HEK293 (cell line): ENCODE data around the gene KLF13.

Source experiments
- CTCF ChIA-PET: fragments of 350-600 bp; formaldehyde crosslinking; extraction: SDS; loops from one replicate; lab custom pipeline; 2021; ENCODE audit warnings: antibody characterized with exemption; lab: Yijun Ruan, JAX
- POLR2A ChIA-PET: fragments of 300-600 bp; formaldehyde crosslinking; extraction: SDS; loops from one replicate; lab custom pipeline; 2020; ENCODE audit warnings: antibody characterized with exemption, inconsistent platforms; lab: Yijun Ruan, JAX
- H3K27ac ChIP-seq: fragments of 200-500 bp; sonication (Bioruptor generic); 2 replicates; pipeline ENCODE4 v1.5.1; 2014; ENCODE audit warnings: low read depth, low read length, control low read depth, inconsistent platforms; ENCODE audit errors: extremely low read depth
- H3K36me3 ChIP-seq, 2 experiments: fragments of 200-500 bp in 1 of 2; sonication (Bioruptor generic) in 1 of 2; 1 replicate in 1 of 2; 2 replicates in 1 of 2; pipeline ENCODE4 v1.5.1; 2014 to 2017; ENCODE audit warnings: inconsistent platforms in 2 of 2, low read length in 2 of 2; ENCODE audit not compliant: control insufficient read depth in 2 of 2, insufficient read depth in 1 of 2
- H3K4me1 ChIP-seq: fragments of 200-500 bp; sonication (Bioruptor generic); 2 replicates; pipeline ENCODE4 v1.5.1; 2014; ENCODE audit warnings: mild to moderate bottlenecking, low read length, inconsistent platforms; ENCODE audit not compliant: control insufficient read depth, insufficient read depth
- H3K4me3 ChIP-seq: 2 replicates; pipeline ENCODE4 v1.5.1; 2011; ENCODE audit warnings: low read depth, mild to moderate bottlenecking, control low read depth, low read length, moderate library complexity
- H3K9me3 ChIP-seq: fragments of 200-500 bp; sonication (Bioruptor generic); 2 replicates; pipeline ENCODE4 v1.5.1; 2014; ENCODE audit warnings: low read depth, low read length, inconsistent platforms; ENCODE audit not compliant: control insufficient read depth, insufficient read depth
- EGR2 ChIP-seq: fragments of 450-650 bp; formaldehyde crosslinking; IDR thresholded peaks from 2 replicates; pipeline ENCODE4 v1.5.1; 2016; ENCODE audit warnings: low read depth, missing biosample characterization, missing genetic modification characterization
- GLI2 ChIP-seq: fragments of 450-650 bp; formaldehyde crosslinking; IDR thresholded peaks from 2 replicates; pipeline ENCODE4; 2017; ENCODE audit warnings: missing biosample characterization, missing genetic modification characterization, low read depth, borderline replicate concordance
- GLI4 ChIP-seq: fragments of 450-650 bp; formaldehyde crosslinking; IDR thresholded peaks from 2 replicates; pipeline ENCODE4 v1.5.1; 2016; ENCODE audit warnings: missing biosample characterization, missing genetic modification characterization
- IKZF3 ChIP-seq: fragments of 450-650 bp; IDR thresholded peaks from 2 replicates; pipeline ENCODE4 v1.5.0; 2018; ENCODE audit warnings: missing biosample characterization, mild to moderate bottlenecking, missing genetic modification characterization, moderate library complexity
- KLF10 ChIP-seq: fragments of 450-650 bp; IDR thresholded peaks from 2 replicates; pipeline ENCODE4 v1.5.1; 2018; ENCODE audit warnings: missing biosample characterization, mild to moderate bottlenecking, missing genetic modification characterization
- MEIS1 ChIP-seq: sonication (generic); formaldehyde crosslinking; IDR thresholded peaks from 2 replicates; pipeline ENCODE4 v1.8.1; 2022; ENCODE audit warnings: missing genetic modification reagents, mild to moderate bottlenecking, borderline replicate concordance
- YY1 ChIP-seq: fragments of 450-650 bp; formaldehyde crosslinking; IDR thresholded peaks from 2 replicates; pipeline ENCODE4 v1.5.1; 2018; ENCODE audit warnings: missing biosample characterization, missing genetic modification characterization
- ZBTB17 ChIP-seq: fragments of 450-650 bp; formaldehyde crosslinking; IDR thresholded peaks from 2 replicates; pipeline ENCODE4 v1.5.1; 2016; ENCODE audit warnings: missing biosample characterization, missing genetic modification characterization
- ZFHX2 ChIP-seq: fragments of 450-650 bp; formaldehyde crosslinking; conservative IDR thresholded peaks from 2 replicates; pipeline ENCODE4 v1.5.1; 2016; ENCODE audit warnings: missing biosample characterization, missing genetic modification characterization
- ZIC2 ChIP-seq: fragments of 450-650 bp; formaldehyde crosslinking; IDR thresholded peaks from 2 replicates; pipeline ENCODE4 v1.5.1; 2016; ENCODE audit warnings: missing biosample characterization, missing genetic modification characterization
- ZNF10 ChIP-seq: fragments of 450-650 bp; formaldehyde crosslinking; IDR thresholded peaks from 2 replicates; pipeline ENCODE4 v1.5.1; 2017; ENCODE audit warnings: missing biosample characterization, missing genetic modification characterization
- ZNF112 ChIP-seq: fragments of 450-650 bp; formaldehyde crosslinking; IDR thresholded peaks from 2 replicates; pipeline ENCODE4 v1.5.0; 2017; ENCODE audit warnings: missing biosample characterization, missing genetic modification characterization
- ZNF19 ChIP-seq: fragments of 450-650 bp; formaldehyde crosslinking; IDR thresholded peaks from 2 replicates; pipeline ENCODE4; 2016; ENCODE audit warnings: missing biosample characterization, missing genetic modification characterization, low read depth
- ZNF302 ChIP-seq: fragments of 450-650 bp; formaldehyde crosslinking; IDR thresholded peaks from 2 replicates; pipeline ENCODE4 v1.5.1; 2016; ENCODE audit warnings: missing biosample characterization, missing genetic modification characterization, low read depth
- ZNF350 ChIP-seq: fragments of 450-650 bp; formaldehyde crosslinking; IDR thresholded peaks from 2 replicates; pipeline ENCODE4 v1.5.0; 2017; ENCODE audit warnings: missing biosample characterization, mild to moderate bottlenecking, missing genetic modification characterization
- ZNF404 ChIP-seq: fragments of 450-650 bp; formaldehyde crosslinking; IDR thresholded peaks from 2 replicates; pipeline ENCODE4 v1.5.1; 2017; ENCODE audit warnings: missing biosample characterization, missing genetic modification characterization
- ZNF501 ChIP-seq: fragments of 450-650 bp; formaldehyde crosslinking; IDR thresholded peaks from 2 replicates; pipeline ENCODE4 v1.5.1; 2016; ENCODE audit warnings: missing biosample characterization, missing genetic modification characterization
- ZNF610 ChIP-seq: fragments of 450-650 bp; formaldehyde crosslinking; IDR thresholded peaks from 2 replicates; pipeline ENCODE4 v1.5.1; 2016; ENCODE audit warnings: missing biosample characterization, missing genetic modification characterization, borderline replicate concordance
- ZNF837 ChIP-seq: fragments of 450-650 bp; formaldehyde crosslinking; IDR thresholded peaks from 2 replicates; pipeline ENCODE4 v1.5.1; 2016; ENCODE audit warnings: missing biosample characterization, missing genetic modification characterization
- ZSCAN23 ChIP-seq: fragments of 450-650 bp; formaldehyde crosslinking; IDR thresholded peaks from 2 replicates; pipeline ENCODE4 v1.5.1; 2016; ENCODE audit warnings: missing biosample characterization, missing genetic modification characterization
- TF ChIP-seq, protein P1 (sequence below): sonication (generic); formaldehyde crosslinking; IDR thresholded peaks from 2 replicates; pipeline ENCODE4 v1.8.1; 2022; ENCODE audit warnings: mild to moderate bottlenecking, moderate library complexity, missing genetic modification reagents
- TF ChIP-seq, protein P2 (sequence below): fragments of 450-650 bp; formaldehyde crosslinking; IDR thresholded peaks from 2 replicates; pipeline ENCODE4 v1.5.1; 2016; ENCODE audit warnings: missing biosample characterization, missing genetic modification characterization
- TF ChIP-seq, protein P3 (sequence below): IDR thresholded peaks from 2 replicates; pipeline ENCODE4 v1.6.1; 2011; ENCODE audit warnings: mild to moderate bottlenecking, low read depth, low read length, borderline replicate concordance
- TF ChIP-seq, protein P4 (sequence below): fragments of 450-650 bp; formaldehyde crosslinking; IDR thresholded peaks from 2 replicates; pipeline ENCODE4 v1.5.1; 2016; ENCODE audit warnings: missing biosample characterization, missing genetic modification characterization
- TF ChIP-seq, protein P5 (sequence below): fragments of 450-650 bp; IDR thresholded peaks from 2 replicates; pipeline ENCODE4 v1.5.1; 2018; ENCODE audit warnings: missing biosample characterization, missing genetic modification characterization

The KLF13 gene

DNA sequence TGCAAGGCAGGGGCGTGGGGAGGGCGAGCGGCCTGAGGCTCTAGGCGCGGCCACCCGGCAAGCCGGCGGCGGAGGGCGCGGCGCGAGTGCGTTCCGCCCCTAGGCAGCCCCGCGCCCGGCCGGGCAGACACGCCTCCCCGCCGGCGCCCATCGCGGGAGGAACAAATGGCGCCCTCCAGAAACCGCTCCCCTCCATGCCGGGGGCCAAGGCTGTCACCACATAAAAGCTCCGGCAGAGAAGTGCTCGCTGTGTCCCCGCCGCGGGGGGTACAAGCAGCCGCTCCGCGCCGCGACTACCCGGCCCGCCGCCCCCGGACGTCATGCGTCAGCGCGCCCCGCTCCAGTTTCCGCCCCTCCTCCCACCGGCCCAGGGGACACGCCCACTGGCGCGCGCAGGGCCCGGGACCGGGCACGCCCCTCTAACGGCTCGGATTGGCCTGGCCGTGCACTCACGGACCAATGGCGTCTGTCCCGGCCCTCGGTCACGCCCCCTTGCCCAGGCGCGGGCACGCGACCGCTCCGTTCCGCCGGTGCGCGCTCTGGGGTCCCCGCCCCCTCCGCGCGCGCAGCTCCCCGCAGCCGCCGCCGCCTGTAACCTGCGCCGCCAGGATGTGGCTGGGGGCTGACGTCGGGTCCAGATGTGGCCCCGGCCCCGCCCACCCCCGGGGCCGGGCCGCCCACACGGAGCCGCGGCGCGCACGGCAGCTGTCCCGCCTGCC, at the start of gene KLF13 (continued):
- TF ChIP-seq, protein P1, sequence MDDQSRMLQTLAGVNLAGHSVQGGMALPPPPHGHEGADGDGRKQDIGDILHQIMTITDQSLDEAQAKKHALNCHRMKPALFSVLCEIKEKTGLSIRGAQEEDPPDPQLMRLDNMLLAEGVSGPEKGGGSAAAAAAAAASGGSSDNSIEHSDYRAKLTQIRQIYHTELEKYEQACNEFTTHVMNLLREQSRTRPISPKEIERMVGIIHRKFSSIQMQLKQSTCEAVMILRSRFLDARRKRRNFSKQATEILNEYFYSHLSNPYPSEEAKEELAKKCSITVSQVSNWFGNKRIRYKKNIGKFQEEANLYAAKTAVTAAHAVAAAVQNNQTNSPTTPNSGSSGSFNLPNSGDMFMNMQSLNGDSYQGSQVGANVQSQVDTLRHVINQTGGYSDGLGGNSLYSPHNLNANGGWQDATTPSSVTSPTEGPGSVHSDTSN (CRISPR knock-in tag), result no peak
- TF ChIP-seq ZNF350 (tag by site-specific recombination) (no peak), YY1 (tag by site-specific recombination) (peak; percentile 63), ZNF112 (no peak), EGR2 (peak; percentile 63), ZBTB17 (tag by site-specific recombination) (no peak), ZNF837 (tag by site-specific recombination) (no peak), GLI2 (tag by site-specific recombination) (no peak), ZFHX2 (tag by site-specific recombination) (peak; percentile 85)
- TF ChIP-seq, protein P2, sequence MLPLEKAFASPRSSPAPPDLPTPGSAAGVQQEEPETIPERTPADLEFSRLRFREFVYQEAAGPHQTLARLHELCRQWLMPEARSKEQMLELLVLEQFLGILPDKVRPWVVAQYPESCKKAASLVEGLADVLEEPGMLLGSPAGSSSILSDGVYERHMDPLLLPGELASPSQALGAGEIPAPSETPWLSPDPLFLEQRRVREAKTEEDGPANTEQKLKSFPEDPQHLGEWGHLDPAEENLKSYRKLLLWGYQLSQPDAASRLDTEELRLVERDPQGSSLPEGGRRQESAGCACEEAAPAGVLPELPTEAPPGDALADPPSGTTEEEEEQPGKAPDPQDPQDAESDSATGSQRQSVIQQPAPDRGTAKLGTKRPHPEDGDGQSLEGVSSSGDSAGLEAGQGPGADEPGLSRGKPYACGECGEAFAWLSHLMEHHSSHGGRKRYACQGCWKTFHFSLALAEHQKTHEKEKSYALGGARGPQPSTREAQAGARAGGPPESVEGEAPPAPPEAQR, result no peak
- TF ChIP-seq, protein P3, sequence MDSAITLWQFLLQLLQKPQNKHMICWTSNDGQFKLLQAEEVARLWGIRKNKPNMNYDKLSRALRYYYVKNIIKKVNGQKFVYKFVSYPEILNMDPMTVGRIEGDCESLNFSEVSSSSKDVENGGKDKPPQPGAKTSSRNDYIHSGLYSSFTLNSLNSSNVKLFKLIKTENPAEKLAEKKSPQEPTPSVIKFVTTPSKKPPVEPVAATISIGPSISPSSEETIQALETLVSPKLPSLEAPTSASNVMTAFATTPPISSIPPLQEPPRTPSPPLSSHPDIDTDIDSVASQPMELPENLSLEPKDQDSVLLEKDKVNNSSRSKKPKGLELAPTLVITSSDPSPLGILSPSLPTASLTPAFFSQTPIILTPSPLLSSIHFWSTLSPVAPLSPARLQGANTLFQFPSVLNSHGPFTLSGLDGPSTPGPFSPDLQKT, result no peak
- TF ChIP-seq, protein P4, sequence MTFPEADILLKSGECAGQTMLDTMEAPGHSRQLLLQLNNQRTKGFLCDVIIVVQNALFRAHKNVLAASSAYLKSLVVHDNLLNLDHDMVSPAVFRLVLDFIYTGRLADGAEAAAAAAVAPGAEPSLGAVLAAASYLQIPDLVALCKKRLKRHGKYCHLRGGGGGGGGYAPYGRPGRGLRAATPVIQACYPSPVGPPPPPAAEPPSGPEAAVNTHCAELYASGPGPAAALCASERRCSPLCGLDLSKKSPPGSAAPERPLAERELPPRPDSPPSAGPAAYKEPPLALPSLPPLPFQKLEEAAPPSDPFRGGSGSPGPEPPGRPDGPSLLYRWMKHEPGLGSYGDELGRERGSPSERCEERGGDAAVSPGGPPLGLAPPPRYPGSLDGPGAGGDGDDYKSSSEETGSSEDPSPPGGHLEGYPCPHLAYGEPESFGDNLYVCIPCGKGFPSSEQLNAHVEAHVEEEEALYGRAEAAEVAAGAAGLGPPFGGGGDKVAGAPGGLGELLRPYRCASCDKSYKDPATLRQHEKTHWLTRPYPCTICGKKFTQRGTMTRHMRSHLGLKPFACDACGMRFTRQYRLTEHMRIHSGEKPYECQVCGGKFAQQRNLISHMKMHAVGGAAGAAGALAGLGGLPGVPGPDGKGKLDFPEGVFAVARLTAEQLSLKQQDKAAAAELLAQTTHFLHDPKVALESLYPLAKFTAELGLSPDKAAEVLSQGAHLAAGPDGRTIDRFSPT (tag by site-specific recombination), result no peak
- TF ChIP-seq, all 188 proteins: peak for 31

DNA sequence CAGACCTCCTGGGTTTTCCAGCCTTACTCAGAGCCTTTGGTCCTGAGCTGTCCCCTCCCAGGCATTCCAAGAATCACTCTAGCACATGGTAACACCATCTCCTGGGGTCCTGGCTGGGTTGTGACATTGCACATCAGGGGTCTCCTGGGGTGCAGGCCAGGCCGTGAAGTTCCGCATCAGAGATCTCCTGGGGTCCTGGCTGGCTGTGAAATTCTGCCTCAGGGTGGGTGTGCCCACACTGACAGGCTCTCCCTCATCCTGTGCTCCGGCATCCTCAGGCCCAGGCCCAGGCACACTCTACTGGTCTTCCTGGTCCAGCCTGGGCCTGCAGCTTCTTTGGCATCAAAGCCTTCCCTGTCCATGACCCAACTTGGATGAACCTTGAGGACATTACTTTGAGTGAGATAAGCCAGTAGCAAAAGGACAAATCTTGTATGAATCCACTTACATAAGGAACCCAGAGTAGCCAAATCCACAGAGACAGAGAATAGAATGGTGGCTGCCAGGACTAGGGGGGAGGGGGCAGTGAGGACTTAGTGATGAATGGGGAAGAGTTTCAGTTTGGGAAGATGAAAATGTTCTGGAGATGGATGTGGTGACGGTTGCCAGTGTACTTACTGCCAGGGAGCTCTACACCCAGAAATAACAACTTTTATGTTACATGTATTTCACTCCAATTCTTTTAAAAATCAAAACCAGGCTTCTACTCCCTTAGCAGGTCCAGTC, 49.1 kb upstream of the KLF13 start:
- no peaks in the 10 kb centered on the region for H3K9me3 ChIP-seq
- H3K36me3 ChIP-seq, result no peaks in the 10 kb centered on the region
- no peak overlapping the region for H3K4me3 ChIP-seq
- ChIA-PET POLR2A (no interaction called here), CTCF (no interaction called here)
- H3K4me1 ChIP-seq, result no peaks in the 10 kb centered on the region
- TF ChIP-seq ZIC2 (tag by site-specific recombination) (peak; percentile 22; the same call in 1 of the 2 replicates), ZBTB17 (tag by site-specific recombination) (0 out of 2 replicates have a peak, but pooled peaks have one; percentile 22), ZSCAN23 (no peak)
- no peak overlapping the region for H3K27ac ChIP-seq

DNA sequence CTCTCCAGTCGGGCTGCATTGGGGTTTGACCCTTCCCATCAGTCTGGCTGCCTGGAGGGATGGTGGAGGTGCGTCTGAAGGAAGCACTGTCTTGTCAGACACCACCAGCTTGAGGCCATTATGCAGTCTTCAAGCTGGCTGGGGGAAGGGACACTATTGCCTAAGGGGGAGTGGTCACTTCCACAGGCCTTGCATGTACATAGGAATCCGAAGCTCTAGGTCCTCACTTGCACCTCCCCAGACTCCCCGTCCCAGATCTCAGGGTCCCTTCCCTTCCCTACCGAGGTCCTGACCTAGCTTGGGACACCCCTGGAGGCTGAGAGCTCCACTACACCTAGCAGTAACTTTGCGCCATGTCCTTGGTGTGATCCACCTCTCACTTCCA, 48.6 kb upstream of the KLF13 start:
- no peaks in the 10 kb centered on the region for H3K9me3 ChIP-seq
- ChIA-PET POLR2A (no interaction called here), CTCF (interaction anchor here (0.6 kb wide), 1 partner anchor 48 kb away, joined by 3 read pairs; the partner anchor contains the start of gene KLF13)
- TF ChIP-seq ZNF10 (no peak), ZNF610 (tag by site-specific recombination) (no peak), IKZF3 (tag by site-specific recombination) (no peak), ZNF19 (no peak), MEIS1 (no peak), ZNF404 (no peak), ZNF501 (tag by site-specific recombination) (no peak), ZBTB17 (tag by site-specific recombination) (no peak), KLF10 (tag by site-specific recombination) (no peak), ZNF112 (no peak), ZNF302 (tag by site-specific recombination) (no peak), ZNF837 (tag by site-specific recombination) (no peak), GLI4 (tag by site-specific recombination) (no peak)
- TF ChIP-seq, protein P5, sequence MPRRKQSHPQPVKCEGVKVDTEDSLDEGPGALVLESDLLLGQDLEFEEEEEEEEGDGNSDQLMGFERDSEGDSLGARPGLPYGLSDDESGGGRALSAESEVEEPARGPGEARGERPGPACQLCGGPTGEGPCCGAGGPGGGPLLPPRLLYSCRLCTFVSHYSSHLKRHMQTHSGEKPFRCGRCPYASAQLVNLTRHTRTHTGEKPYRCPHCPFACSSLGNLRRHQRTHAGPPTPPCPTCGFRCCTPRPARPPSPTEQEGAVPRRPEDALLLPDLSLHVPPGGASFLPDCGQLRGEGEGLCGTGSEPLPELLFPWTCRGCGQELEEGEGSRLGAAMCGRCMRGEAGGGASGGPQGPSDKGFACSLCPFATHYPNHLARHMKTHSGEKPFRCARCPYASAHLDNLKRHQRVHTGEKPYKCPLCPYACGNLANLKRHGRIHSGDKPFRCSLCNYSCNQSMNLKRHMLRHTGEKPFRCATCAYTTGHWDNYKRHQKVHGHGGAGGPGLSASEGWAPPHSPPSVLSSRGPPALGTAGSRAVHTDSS (tag by site-specific recombination), result no peak
- no peak overlapping the region for H3K4me3 ChIP-seq
- H3K36me3 ChIP-seq, result no peaks in the 10 kb centered on the region
- H3K4me1 ChIP-seq, result no peaks in the 10 kb centered on the region
- H3K27ac ChIP-seq, result no peak overlapping the region
